Measurements from ENCODE around the gene SPTLC1. TPM values are rescaled to one million over a fixed set of nuclear protein-coding genes. Genes with fewer than 3 reads are reported as not detected.

SPTLC1 gene
- total and polyA plus RNA-seq, 10 of the 15 experiments (the other 5 are each of a cell fraction or from before 2014, with no cell fraction given) = 38.0 to 68.7 (median 52.8) TPM

- TF ChIP-seq, protein P1, sequence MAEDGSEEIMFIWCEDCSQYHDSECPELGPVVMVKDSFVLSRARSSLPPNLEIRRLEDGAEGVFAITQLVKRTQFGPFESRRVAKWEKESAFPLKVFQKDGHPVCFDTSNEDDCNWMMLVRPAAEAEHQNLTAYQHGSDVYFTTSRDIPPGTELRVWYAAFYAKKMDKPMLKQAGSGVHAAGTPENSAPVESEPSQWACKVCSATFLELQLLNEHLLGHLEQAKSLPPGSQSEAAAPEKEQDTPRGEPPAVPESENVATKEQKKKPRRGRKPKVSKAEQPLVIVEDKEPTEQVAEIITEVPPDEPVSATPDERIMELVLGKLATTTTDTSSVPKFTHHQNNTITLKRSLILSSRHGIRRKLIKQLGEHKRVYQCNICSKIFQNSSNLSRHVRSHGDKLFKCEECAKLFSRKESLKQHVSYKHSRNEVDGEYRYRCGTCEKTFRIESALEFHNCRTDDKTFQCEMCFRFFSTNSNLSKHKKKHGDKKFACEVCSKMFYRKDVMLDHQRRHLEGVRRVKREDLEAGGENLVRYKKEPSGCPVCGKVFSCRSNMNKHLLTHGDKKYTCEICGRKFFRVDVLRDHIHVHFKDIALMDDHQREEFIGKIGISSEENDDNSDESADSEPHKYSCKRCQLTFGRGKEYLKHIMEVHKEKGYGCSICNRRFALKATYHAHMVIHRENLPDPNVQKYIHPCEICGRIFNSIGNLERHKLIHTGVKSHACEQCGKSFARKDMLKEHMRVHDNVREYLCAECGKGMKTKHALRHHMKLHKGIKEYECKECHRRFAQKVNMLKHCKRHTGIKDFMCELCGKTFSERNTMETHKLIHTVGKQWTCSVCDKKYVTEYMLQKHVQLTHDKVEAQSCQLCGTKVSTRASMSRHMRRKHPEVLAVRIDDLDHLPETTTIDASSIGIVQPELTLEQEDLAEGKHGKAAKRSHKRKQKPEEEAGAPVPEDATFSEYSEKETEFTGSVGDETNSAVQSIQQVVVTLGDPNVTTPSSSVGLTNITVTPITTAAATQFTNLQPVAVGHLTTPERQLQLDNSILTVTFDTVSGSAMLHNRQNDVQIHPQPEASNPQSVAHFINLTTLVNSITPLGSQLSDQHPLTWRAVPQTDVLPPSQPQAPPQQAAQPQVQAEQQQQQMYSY (CRISPR knock-in tag; IDR thresholded peaks at IDR 0.05) = no peak
- no peak for TF ChIP-seq HDAC6 (IDR thresholded peaks at IDR 0.05; ENCODE audit: unreplicated experiment)
- TF ChIP-seq ZBED1 (IDR thresholded peaks at IDR 0.05; ENCODE audit: borderline replicate concordance) = no peak
Observed at GRCh38 chr9:92094655-92095054, 20.6 kb downstream of the SPTLC1 start (continued).

DNA sequence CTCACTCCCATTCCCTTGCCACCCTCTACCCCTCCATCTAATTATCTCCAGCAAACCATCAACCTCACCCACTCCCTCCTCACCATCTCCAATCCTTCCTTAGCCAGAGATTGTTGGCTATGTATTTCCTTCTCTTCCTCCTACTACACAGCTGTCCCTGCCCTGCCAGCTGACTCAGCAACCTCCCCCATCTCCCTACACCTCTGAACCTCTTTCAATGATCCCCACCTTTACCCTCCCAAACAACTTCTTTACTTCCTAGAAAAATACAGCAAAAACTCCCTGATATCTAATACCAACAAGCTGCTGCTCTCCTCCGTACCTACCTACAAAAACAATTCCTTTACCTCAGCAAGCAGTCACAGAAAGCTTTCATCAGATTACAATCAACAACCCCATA is 37.3 kb downstream of the SPTLC1 start:
- Histone ChIP-seq H3K79me2 (ENCODE audit: control insufficient read depth, insufficient read depth, low read length) (no peaks in the 10 kb centered on the region), H4K20me1 (ENCODE audit: control insufficient read depth, insufficient read depth) (no peaks in the 10 kb centered on the region), H3K4me1 (ENCODE audit: control insufficient read depth, insufficient read depth, low read length) (no peaks in the 10 kb centered on the region), H2AFZ (ENCODE audit: control insufficient read depth, low read depth, low read length) (no peak overlapping the region), H3K36me3 (ENCODE audit: control insufficient read depth in 2 of 2, insufficient read depth in 2 of 2, low read length in 1 of 2) (peaks cover 0 to 2% of the 10 kb centered on the region in 2 experiments; a peak in 2 of 4 replicates), H3K9me3 (replicated peaks; ENCODE audit: control insufficient read depth, insufficient read depth, low read length) (no peaks in the 10 kb centered on the region), H3K27me3 (replicated peaks in 1 of 2; ENCODE audit: control insufficient read depth in 2 of 2, insufficient read depth in 2 of 2, low read length in 1 of 2) (no peaks in the 10 kb centered on the region), H3K4me3 (no peak overlapping the region), H3K4me2 (ENCODE audit: control insufficient read depth, insufficient read depth) (no peak overlapping the region), H3K27ac (ENCODE audit: control insufficient read depth, insufficient read depth) (no peak overlapping the region), H3K9ac (ENCODE audit: control insufficient read depth, insufficient read depth, low read length) (no peak overlapping the region)
- CTCF ChIA-PET = interaction anchor here (1.2 kb wide), 1 partner anchor 61 kb away, joined by 3 read pairs; no protein-coding TSS in a partner anchor
- ATAC-seq = no peak
- BruUV-seq (replicated peaks) = no TSS peak
- no peak for TF ChIP-seq PBX3 (IDR thresholded peaks at IDR 0.05; ENCODE audit: insufficient replicate concordance, low read depth, low read length)
- TF ChIP-seq ZBED1 (IDR thresholded peaks at IDR 0.05; ENCODE audit: borderline replicate concordance) = no peak
- no peak for TF ChIP-seq STAT1 (conservative IDR thresholded peaks at IDR 0.05)
- TF ChIP-seq BCL3 (IDR thresholded peaks at IDR 0.05; ENCODE audit: borderline replicate concordance, insufficient read depth, low read depth, low read length, poor library complexity, severe bottlenecking) = no peak
- TF ChIP-seq HCFC1 (IDR thresholded peaks at IDR 0.05; ENCODE audit: low read length) = no peak
- TF ChIP-seq MTA2 (IDR thresholded peaks at IDR 0.05; ENCODE audit: low read depth) = no peak
- no peak for TF ChIP-seq YY1 (IDR thresholded peaks at IDR 0.05; ENCODE audit: low read depth, low read length)
- no peak for TF ChIP-seq CBX3 (IDR thresholded peaks at IDR 0.05; ENCODE audit: borderline replicate concordance, low read depth)
- RAD21 ChIA-PET (ENCODE audit: unreplicated experiment) = no interaction called here
- FAIRE-seq = no peak
- SMC1A ChIA-PET (ENCODE audit: uncharacterized antibody, unreplicated experiment) = no interaction called here
- intact Hi-C loops (cut with micrococcal nuclease; ENCODE audit: unreplicated experiment) (loop anchor here (5.0 kb wide), 1 partner anchor 1806 kb away; no protein-coding TSS in a partner anchor), in situ Hi-C loops (cut with MboI) (no loop called here)
- POLR2A ChIA-PET = no interaction called here
- WGBS (ENCODE audit: insufficient coverage, insufficient replicate concordance, low lambda C conversion rate, missing lambda C conversion rate) = 100% methylated on average over 1 of the region's 1 CpG
- DNase-seq (ENCODE audit: low read depth, low spot score) = no peak

All from GM12878 (cell line).